ENCODE data around the gene ACAT2.

The ACAT2 gene

GRCh38 chr6:159760602-159761057 lies 1.2 kb upstream of the ACAT2 start:
- no peak for DNase-seq (ENCODE audit: insufficient read length, low spot score)
- no peak for TF ChIP-seq CTCF (IDR thresholded peaks at IDR 0.05; ENCODE audit: insufficient read depth, missing control alignments)
- no peak for FAIRE-seq

GRCh38 chr6:159761129-159761872 lies 544 bp upstream of the ACAT2 start:
- DNase-seq (ENCODE audit: insufficient read length, low spot score), result no peak
- TF ChIP-seq CTCF (IDR thresholded peaks at IDR 0.05; ENCODE audit: insufficient read depth, missing control alignments), result no peak
- FAIRE-seq, result no peak

GRCh38 chr6:159762681-159763293 lies 942 bp downstream of the ACAT2 start:
- FAIRE-seq, result no peak
- TF ChIP-seq CTCF (IDR thresholded peaks at IDR 0.05; ENCODE audit: insufficient read depth, missing control alignments), result no peak
- no peak for DNase-seq (ENCODE audit: insufficient read length, low spot score)

- no peak for TF ChIP-seq CTCF (IDR thresholded peaks at IDR 0.05; ENCODE audit: insufficient read depth, missing control alignments)
- FAIRE-seq (no peak), DNase-seq (ENCODE audit: insufficient read length, low spot score) (no peak)
Observed at GRCh38 chr6:159766906-159767305, 5.1 kb downstream of the ACAT2 start.

- DNase-seq (ENCODE audit: insufficient read length, low spot score) (no peak), FAIRE-seq (no peak)
- TF ChIP-seq CTCF (IDR thresholded peaks at IDR 0.05; ENCODE audit: insufficient read depth, missing control alignments), result no peak
Observed at GRCh38 chr6:159769470-159769869, 7.6 kb downstream of the ACAT2 start.

GRCh38 chr6:159772196-159772595 lies 10.4 kb downstream of the ACAT2 start:
- DNase-seq (ENCODE audit: insufficient read length, low spot score), result no peak
- no peak for FAIRE-seq
- TF ChIP-seq CTCF (IDR thresholded peaks at IDR 0.05; ENCODE audit: insufficient read depth, missing control alignments), result no peak
